ENCODE measurements around the gene ATP11C. TPM values are rescaled to one million over a fixed set of nuclear protein-coding genes. Genes with fewer than 3 reads are reported as not detected.

The ATP11C gene
- total and polyA plus RNA-seq, 12 donors, result 1.8 to 8.5 (median 2.9) TPM

- ATAC-seq, result no peak
Observed at GRCh38 chrX:139816204-139816603, 116.6 kb downstream of the ATP11C start.

GRCh38 chrX:139815771-139816170, 117.1 kb downstream of the ATP11C start:
- no peaks in the 10 kb centered on the region for H3K9me3 ChIP-seq
- no peak for ATAC-seq
- H3K27me3 ChIP-seq, result no peaks in the 10 kb centered on the region
- no peak overlapping the region for H3K27ac ChIP-seq
- H3K36me3 ChIP-seq, result peaks cover 0 to 22% (median 0%) of the 10 kb centered on the region in 9 donors
- TF ChIP-seq CTCF (IDR thresholded peaks at IDR 0.05), result no peak
- WGBS, 2 donors, result 96 to 100% methylated on average over 1 of the region's 1 CpG
- DNase-seq, result no peak
- no peaks in the 10 kb centered on the region for H3K4me1 ChIP-seq
- no peak overlapping the region for H3K4me3 ChIP-seq
- intact Hi-C loops (cut with DNase I), result no loop called here

More at GRCh38 chrX:139816204-139816603, 116.6 kb downstream of the ATP11C start:
- no peak for TF ChIP-seq CTCF (IDR thresholded peaks at IDR 0.05)
- H3K4me1 ChIP-seq, result no peaks in the 10 kb centered on the region
- no peaks in the 10 kb centered on the region for H3K9me3 ChIP-seq
- DNase-seq, result no peak
- intact Hi-C loops (cut with DNase I), result no loop called here
- no peak overlapping the region for H3K27ac ChIP-seq
- peaks cover 0 to 22% (median 0%) of the 10 kb centered on the region in 9 donors for H3K36me3 ChIP-seq
- 88 to 92% methylated on average over 2 of the region's 2 CpGs for WGBS, 2 donors
- no peak overlapping the region for H3K4me3 ChIP-seq
- H3K27me3 ChIP-seq, result no peaks in the 10 kb centered on the region

DNA sequence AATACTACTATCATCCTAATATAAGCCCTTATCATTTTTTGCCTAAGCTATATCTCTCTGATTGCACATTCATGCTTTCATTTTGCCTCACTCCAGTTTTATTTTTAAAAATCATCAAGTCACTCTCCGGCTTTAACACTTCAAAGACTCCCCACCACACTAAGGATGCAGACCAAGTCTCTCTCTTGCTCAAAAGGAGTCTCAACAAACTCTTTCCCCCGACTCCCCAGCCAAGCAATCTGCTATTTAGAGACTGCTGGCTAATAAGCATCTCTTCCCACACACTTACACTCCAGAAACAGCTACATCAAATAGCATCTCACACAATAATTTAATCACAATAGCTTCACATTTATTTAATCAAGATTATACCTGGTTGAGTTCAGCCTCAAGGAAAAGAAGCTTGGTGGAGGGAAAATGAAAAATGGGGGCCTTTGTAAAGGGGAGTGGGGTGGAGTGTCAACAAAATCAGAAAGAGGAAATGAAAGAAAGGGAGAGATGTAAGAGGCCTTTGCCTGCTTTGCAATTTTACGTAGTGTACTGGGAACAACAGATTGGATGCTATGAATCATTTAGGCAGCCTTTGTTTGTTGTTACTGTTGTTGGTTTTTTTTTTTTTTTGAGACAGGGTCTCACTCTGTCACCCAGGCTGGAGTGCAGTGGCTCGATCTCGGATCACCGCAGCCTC, 120.8 kb downstream of the ATP11C start:
- TF ChIP-seq CTCF (IDR thresholded peaks at IDR 0.05), result no peak
- DNase-seq (no peak), ATAC-seq (no peak)
- Histone ChIP-seq H3K27me3 (no peaks in the 10 kb centered on the region), H3K36me3 (peaks cover 0 to 12% (median 0%) of the 10 kb centered on the region in 9 donors), H3K4me1 (no peaks in the 10 kb centered on the region), H3K9me3 (no peaks in the 10 kb centered on the region), H3K27ac (no peak overlapping the region), H3K4me3 (no peak overlapping the region)
- 90 to 91% methylated on average over 6 of the region's 6 CpGs for WGBS, 2 donors
- intact Hi-C loops (cut with DNase I), result no loop called here

DNA sequence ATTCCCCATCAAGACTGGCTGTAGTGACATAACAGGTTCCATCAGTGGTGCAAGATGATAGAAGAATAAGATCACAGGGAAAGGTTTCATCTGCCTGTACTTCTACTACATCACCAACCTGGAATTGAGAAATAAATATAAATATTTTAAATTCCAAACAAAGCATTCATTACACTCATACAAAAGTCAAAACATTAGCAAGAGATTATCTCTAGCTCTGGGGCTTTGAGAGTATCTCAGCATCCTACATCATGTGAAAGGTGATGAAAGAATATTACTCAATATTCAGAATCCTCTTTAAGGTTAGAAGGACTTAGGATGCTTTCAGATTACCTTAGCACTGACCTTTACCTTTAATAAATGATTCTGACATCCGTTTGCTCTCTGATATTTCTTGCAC, 128.4 kb downstream of the ATP11C start:
- Histone ChIP-seq H3K4me3 (no peak overlapping the region), H3K36me3 (peaks cover 0 to 36% (median 0%) of the 10 kb centered on the region in 9 donors), H3K27me3 (no peaks in the 10 kb centered on the region), H3K9me3 (no peaks in the 10 kb centered on the region), H3K4me1 (no peaks in the 10 kb centered on the region), H3K27ac (no peak overlapping the region)
- DNase-seq (no peak), ATAC-seq (no peak)
- TF ChIP-seq CTCF (IDR thresholded peaks at IDR 0.05), result no peak
- WGBS, 2 donors, result 78 to 88% methylated on average over 1 of the region's 1 CpG
- intact Hi-C loops (cut with DNase I), result no loop called here

Measured in heart right ventricle (tissue), 16 donors.